ENCODE measurements around the gene ARPC2. TPM values are rescaled to one million over a fixed set of nuclear protein-coding genes. Genes with fewer than 3 reads are reported as not detected.

ARPC2 gene
- total RNA-seq, 3 donors from 2014 or later: 262 to 322 (median 313) TPM

DNA sequence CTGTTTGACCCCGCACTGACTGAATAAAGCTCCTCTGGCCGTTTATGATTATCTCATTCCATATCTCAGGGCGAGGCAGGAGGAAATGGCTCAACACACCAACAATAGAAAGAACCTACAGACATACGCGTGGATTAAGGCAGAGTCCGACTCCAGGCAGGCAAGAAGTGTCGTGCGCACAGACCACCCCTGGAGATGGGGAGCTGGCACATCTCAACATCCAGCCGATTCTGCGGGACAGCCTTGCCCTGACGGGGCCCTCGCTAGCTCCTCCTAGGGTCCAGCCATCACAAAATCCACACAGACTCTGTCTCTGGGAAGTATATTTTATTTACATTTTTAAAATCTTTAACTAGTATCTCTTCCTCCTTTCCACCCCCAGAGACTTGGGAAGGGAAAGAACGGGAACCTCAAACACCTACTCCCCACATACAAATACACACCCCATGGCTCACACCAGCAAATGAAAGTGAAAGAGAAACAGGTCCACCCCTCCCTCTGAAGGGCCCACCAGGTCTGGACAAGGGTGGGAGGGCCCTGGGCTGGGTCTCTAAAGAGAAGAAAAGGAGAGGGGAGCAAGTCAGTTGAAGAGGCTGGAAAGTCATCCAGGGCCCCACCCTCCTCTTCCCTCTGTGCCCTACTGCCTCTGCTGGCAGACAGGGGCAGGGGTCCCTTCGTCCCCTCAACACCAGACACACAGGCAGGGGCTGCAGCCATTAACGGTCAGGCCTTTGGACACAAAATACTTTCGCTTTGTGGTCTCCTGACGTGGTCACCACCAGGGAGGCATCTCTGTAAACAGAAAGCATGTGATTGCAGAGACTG is 47.0 kb downstream of the ARPC2 start:
- intact Hi-C loops (cut with DNase I, micrococcal nuclease): no loop called here
- peak; percentile 58 for ATAC-seq
- H3K36me3 ChIP-seq (ENCODE audit: low read depth): no peaks in the 10 kb centered on the region
- H3K4me1 ChIP-seq (ENCODE audit: low read depth): peaks cover 58% of the 10 kb centered on the region
- no peaks in the 10 kb centered on the region for H3K9me3 ChIP-seq
- H3K4me3 ChIP-seq: no peak overlapping the region
- TF ChIP-seq, protein P1, sequence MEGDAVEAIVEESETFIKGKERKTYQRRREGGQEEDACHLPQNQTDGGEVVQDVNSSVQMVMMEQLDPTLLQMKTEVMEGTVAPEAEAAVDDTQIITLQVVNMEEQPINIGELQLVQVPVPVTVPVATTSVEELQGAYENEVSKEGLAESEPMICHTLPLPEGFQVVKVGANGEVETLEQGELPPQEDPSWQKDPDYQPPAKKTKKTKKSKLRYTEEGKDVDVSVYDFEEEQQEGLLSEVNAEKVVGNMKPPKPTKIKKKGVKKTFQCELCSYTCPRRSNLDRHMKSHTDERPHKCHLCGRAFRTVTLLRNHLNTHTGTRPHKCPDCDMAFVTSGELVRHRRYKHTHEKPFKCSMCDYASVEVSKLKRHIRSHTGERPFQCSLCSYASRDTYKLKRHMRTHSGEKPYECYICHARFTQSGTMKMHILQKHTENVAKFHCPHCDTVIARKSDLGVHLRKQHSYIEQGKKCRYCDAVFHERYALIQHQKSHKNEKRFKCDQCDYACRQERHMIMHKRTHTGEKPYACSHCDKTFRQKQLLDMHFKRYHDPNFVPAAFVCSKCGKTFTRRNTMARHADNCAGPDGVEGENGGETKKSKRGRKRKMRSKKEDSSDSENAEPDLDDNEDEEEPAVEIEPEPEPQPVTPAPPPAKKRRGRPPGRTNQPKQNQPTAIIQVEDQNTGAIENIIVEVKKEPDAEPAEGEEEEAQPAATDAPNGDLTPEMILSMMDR (IDR thresholded peaks at IDR 0.05): no peak
- DNase-seq: peak in 2 of 3 donors; percentile 60 to 62

DNA sequence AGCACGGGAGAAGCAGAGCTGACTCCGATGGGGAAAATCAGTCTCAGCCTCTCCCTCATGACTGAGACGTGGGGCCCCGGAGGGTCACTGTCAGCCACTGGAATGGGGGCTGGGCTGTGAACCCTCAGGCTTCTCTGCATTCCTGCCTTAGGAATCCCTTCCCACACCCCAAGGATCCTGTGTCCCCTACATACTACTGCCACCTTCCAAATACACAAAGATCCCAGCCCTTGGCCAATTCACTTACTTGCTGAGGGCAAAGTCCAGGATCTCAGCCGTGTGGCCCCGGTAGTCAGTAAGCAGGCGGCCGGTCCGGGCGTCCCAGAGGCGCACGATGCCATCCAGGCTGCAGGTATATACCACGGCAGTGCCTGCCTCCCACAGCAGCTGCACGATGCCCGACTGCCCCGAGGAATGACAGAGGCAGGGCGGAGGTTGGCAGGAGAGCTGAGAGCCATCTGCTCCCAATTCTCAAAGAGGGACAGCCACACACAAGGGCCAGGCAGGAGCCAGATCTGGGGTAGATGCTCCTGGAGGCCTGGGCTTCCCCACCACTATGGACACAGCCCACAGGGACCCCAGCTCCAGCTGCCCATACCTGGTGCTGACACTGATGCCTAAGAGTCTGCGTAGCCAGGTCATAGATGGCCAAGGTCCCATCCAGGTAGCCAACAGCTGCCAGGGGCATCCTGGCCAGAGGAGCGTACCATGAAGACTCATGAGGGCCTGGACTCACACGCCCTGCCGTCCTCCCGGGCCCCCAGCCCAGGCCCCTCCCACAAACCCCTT is 48.0 kb downstream of the ARPC2 start:
- Histone ChIP-seq H3K4me1 (ENCODE audit: low read depth) (peaks cover 58% of the 10 kb centered on the region), H3K36me3 (ENCODE audit: low read depth) (peaks cover 1% of the 10 kb centered on the region), H3K9me3 (no peaks in the 10 kb centered on the region), H3K4me3 (no peak overlapping the region)
- DNase-seq (peak; percentile 77 to 84 (median 80)), ATAC-seq (peak; percentile 73)
- TF ChIP-seq, protein P1 (IDR thresholded peaks at IDR 0.05): no peak
- intact Hi-C loops (cut with DNase I, micrococcal nuclease): no loop called here

DNA sequence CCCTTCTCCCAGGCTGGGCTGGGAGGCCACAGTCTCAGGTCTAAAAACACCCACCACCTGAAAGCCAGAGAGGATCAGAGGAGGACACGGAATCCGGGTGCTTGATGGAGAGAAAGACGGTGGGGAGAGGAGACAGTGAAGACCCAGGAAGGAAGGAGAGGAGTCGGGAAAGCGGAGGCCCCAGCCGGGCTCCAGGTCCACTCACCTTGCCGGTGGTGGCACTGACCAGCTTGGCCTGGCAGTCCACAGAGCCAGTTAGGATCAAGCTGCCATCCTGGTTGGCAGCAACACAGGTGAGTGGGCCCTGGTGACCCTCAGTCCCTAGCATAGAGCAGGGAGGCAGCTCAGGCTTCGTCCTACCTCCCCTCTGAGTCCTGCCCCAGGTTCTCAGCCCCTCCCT is 48.6 kb downstream of the ARPC2 start:
- Histone ChIP-seq H3K4me1 (ENCODE audit: low read depth) (peaks cover 58% of the 10 kb centered on the region), H3K4me3 (no peak overlapping the region), H3K36me3 (ENCODE audit: low read depth) (peaks cover 5% of the 10 kb centered on the region), H3K9me3 (no peaks in the 10 kb centered on the region)
- intact Hi-C loops (cut with DNase I, micrococcal nuclease): no loop called here
- TF ChIP-seq, protein P1 (IDR thresholded peaks at IDR 0.05): no peak
- ATAC-seq: no peak
- DNase-seq: no peak

DNA sequence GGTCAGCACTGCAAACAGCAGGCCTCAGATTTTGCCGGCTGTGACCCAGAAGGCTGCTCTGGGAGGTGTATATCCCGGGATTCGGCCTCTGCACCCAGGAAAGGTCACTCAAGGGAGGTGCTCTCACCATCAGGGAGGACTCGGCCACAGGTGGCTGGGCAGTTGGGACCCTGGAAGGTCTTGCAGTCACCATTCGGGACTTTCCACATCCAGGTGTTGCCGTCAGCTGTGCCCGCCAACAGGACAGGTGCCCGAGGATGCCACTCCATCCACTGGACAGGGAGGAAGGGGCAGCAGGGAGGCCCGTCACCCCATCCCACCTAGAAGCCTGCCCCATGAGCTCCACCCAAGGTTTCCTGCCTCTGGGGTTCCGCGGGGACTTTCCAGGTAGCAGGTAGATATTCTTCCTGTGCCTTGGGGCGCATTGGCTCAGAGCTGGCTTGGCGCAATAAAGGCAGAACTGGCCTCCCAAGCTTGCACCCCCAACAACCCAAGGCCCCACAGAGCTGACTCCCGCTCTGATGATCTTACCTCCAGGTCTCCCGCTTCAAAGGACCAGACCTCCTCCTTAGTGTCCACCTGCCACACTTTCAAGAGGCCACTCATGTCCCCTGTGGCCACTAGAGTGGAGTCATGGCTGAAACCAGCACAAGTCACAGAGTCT is 49.5 kb downstream of the ARPC2 start:
- H3K4me1 ChIP-seq (ENCODE audit: low read depth): peaks cover 57% of the 10 kb centered on the region
- H3K4me3 ChIP-seq: no peak overlapping the region
- intact Hi-C loops (cut with DNase I, micrococcal nuclease): no loop called here
- TF ChIP-seq, protein P1 (IDR thresholded peaks at IDR 0.05): no peak
- ATAC-seq (no peak), DNase-seq (no peak)
- no peaks in the 10 kb centered on the region for H3K9me3 ChIP-seq
- H3K36me3 ChIP-seq (ENCODE audit: low read depth): peaks cover 5% of the 10 kb centered on the region

DNA sequence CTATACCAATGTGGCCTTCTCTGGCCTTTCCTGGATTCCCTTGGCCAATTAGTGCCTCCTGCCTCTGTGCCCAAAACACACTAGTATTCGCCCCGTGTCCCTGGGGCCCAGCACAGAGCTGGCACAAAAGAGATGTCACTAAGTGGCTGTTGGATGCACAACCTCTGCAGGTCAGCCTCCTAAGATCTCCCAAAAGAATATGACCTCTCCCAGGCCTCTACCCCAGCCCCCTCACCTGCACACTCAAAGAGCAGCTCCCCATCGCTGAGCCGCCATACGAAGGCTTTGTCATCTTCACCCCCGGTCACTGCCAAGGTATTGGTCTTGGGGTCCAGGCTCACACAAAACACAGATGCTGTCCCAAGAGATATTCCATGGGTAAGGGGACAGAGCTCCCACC is 50.3 kb downstream of the ARPC2 start:
- peaks cover 5% of the 10 kb centered on the region for H3K36me3 ChIP-seq (ENCODE audit: low read depth)
- TF ChIP-seq, protein P1 (IDR thresholded peaks at IDR 0.05): no peak
- no peak overlapping the region for H3K4me3 ChIP-seq
- H3K9me3 ChIP-seq: no peaks in the 10 kb centered on the region
- intact Hi-C loops (cut with DNase I, micrococcal nuclease): no loop called here
- H3K4me1 ChIP-seq (ENCODE audit: low read depth): peaks cover 63% of the 10 kb centered on the region
- DNase-seq (no peak), ATAC-seq (no peak)
